SK-N-SH (cell line): ENCODE data around the gene ELAVL4. TPM values are rescaled to one million over a fixed set of nuclear protein-coding genes. Genes with fewer than 3 reads are reported as not detected.

Experiments
- CTCF ChIA-PET: fragments of 300-600, 350-600 bp; formaldehyde crosslinking; extraction: SDS; loops from one replicate; lab custom pipeline; 2021; lab: Yijun Ruan, JAX
- POLR2A ChIA-PET: fragments of 350-600 bp; sonication (Branson Sonifier 250); formaldehyde crosslinking; extraction: SDS; loops from one replicate; lab custom pipeline; 2020; ENCODE audit warnings: antibody characterized with exemption, inconsistent platforms; lab: Yijun Ruan, JAX
- DNase-seq: peaks from one replicate; pipeline ENCODE4 v3.0.0; 2012
- H2AFZ ChIP-seq: fragments of 200-600 bp; sonication (generic); 2 replicates; pipeline ENCODE4 v1.8.1; 2016; ENCODE audit warnings: antibody characterized with exemption, mild to moderate bottlenecking, low read depth
- H3F3A ChIP-seq: fragments of 200-600 bp; sonication (generic); replicated peaks from 2 replicates; pipeline ENCODE3; 2016; ENCODE audit warnings: antibody characterized with exemption, mild to moderate bottlenecking; ENCODE audit not compliant: insufficient read depth
- H3K27ac ChIP-seq, 2 experiments: fragments of 200-500 bp in 1 of 2; fragments of 200-600 bp in 1 of 2; sonication (Bioruptor generic) in 1 of 2; sonication (generic), shearing (Covaris generic) in 1 of 2; 2 replicates each; pipeline versions ENCODE4 v1.5.1 to v1.6.1; 2014 to 2016; ENCODE audit warnings: low read depth in 2 of 2, inconsistent platforms in 1 of 2, low read length in 1 of 2, mild to moderate bottlenecking in 1 of 2, mixed read lengths in 1 of 2
- H3K27me3 ChIP-seq: fragments of 200-600 bp; sonication (generic), shearing (Covaris generic); 2 replicates; pipeline ENCODE4 v1.6.1; 2016; ENCODE audit warnings: mixed run types; ENCODE audit not compliant: insufficient read depth
- H3K36me3 ChIP-seq, 2 experiments: fragments of 200-500 bp in 1 of 2; fragments of 200-600 bp in 1 of 2; sonication (Bioruptor generic) in 1 of 2; sonication (generic) in 1 of 2; replicated peaks in 1 of 2; 2 replicates each; pipeline versions ENCODE3 to v1.5.1; 2014 to 2016; ENCODE audit warnings: low read length in 1 of 2, mild to moderate bottlenecking in 1 of 2; ENCODE audit not compliant: insufficient read depth in 2 of 2, control insufficient read depth in 1 of 2
- H3K4me1 ChIP-seq, 2 experiments: fragments of 200-500 bp in 1 of 2; fragments of 200-600 bp in 1 of 2; sonication (Bioruptor generic) in 1 of 2; sonication (generic), shearing (Covaris generic) in 1 of 2; 2 replicates each; pipeline versions ENCODE4 v1.5.1 to v1.6.1; 2014 to 2016; ENCODE audit warnings: low read depth in 1 of 2, low read length in 1 of 2, mixed run types in 1 of 2; ENCODE audit not compliant: insufficient read depth in 2 of 2, control insufficient read depth in 1 of 2
- H3K4me2 ChIP-seq: fragments of 200-600 bp; sonication (generic), shearing (Covaris generic); 2 replicates; pipeline ENCODE4 v1.6.1; 2017; ENCODE audit warnings: mixed run types
- H3K4me3 ChIP-seq, 2 experiments: fragments of 200-500 bp in 1 of 2; fragments of 200-600 bp in 1 of 2; sonication (Bioruptor generic) in 1 of 2; sonication (generic), shearing (Covaris generic) in 1 of 2; 2 replicates each; pipeline versions ENCODE4 v1.5.1 to v1.8.1; 2014 to 2016; ENCODE audit warnings: low read depth in 2 of 2, inconsistent platforms in 1 of 2, low read length in 1 of 2, mild to moderate bottlenecking in 1 of 2, mixed read lengths in 1 of 2, moderate library complexity in 1 of 2
- H3K79me2 ChIP-seq: fragments of 200-600 bp; sonication (generic); 2 replicates; pipeline ENCODE4 v1.8.1; 2017; ENCODE audit warnings: mild to moderate bottlenecking; ENCODE audit not compliant: insufficient read depth
- H3K9ac ChIP-seq: fragments of 200-600 bp; sonication (generic); 2 replicates; pipeline ENCODE4 v1.6.1; 2017; ENCODE audit warnings: mixed run types
- H3K9me2 ChIP-seq: fragments of 200-600 bp; sonication (generic); 2 replicates; pipeline ENCODE4 v1.6.1; 2017; ENCODE audit warnings: mixed run types
- H3K9me3 ChIP-seq: fragments of 200-600 bp; sonication (generic); 2 replicates; pipeline ENCODE4 v1.6.1; 2017; ENCODE audit warnings: mixed run types, mild to moderate bottlenecking, moderate library complexity
- H4K20me1 ChIP-seq: fragments of 200-600 bp; sonication (generic); 2 replicates; pipeline ENCODE4 v1.6.1; 2017; ENCODE audit warnings: mild to moderate bottlenecking, mixed run types; ENCODE audit not compliant: insufficient read depth
- ELF1 ChIP-seq: IDR thresholded peaks from 2 replicates; pipeline ENCODE4 v1.4.0; 2012
- EP300 ChIP-seq, 2 experiments: IDR thresholded peaks; 2 replicates each; pipeline versions ENCODE4 v1.4.0 to v1.6.1; 2012; ENCODE audit warnings: borderline replicate concordance in 1 of 2, low read depth in 1 of 2, low read length in 1 of 2
- FOSL2 ChIP-seq: IDR thresholded peaks from 2 replicates; pipeline ENCODE4 v1.4.0; 2012; ENCODE audit warnings: low read depth, mild to moderate bottlenecking, moderate library complexity, borderline replicate concordance
- FOXM1 ChIP-seq: IDR thresholded peaks from 2 replicates; pipeline ENCODE4 v1.4.0; 2012; ENCODE audit warnings: low read depth, mild to moderate bottlenecking
- GABPA ChIP-seq: IDR thresholded peaks from 2 replicates; pipeline ENCODE4 v1.4.0; 2012; ENCODE audit warnings: low read depth, mild to moderate bottlenecking
- JUND ChIP-seq: IDR thresholded peaks from 2 replicates; pipeline ENCODE4 v1.4.0; 2012
- MXI1 ChIP-seq: IDR thresholded peaks from 2 replicates; pipeline ENCODE4 v1.6.1; 2012; ENCODE audit warnings: mild to moderate bottlenecking, low read depth, low read length, improper control_type of control experiment
- RCOR1 ChIP-seq: fragments of 150-350 bp; IDR thresholded peaks from 2 replicates; pipeline ENCODE4 v1.6.1; 2017; ENCODE audit warnings: antibody characterized with exemption, low read length
- RXRA ChIP-seq: IDR thresholded peaks from 2 replicates; pipeline ENCODE4 v1.4.0; 2012; ENCODE audit warnings: low read depth, mild to moderate bottlenecking, borderline replicate concordance
- SIN3A ChIP-seq: IDR thresholded peaks from 2 replicates; pipeline ENCODE4 v1.6.1; 2012; ENCODE audit warnings: low read depth, mild to moderate bottlenecking, low read length, moderate library complexity, borderline replicate concordance
- SMC3 ChIP-seq: IDR thresholded peaks from 2 replicates; pipeline ENCODE4 v1.6.1; 2012; ENCODE audit warnings: low read depth, low read length, improper control_type of control experiment
- TEAD4 ChIP-seq: IDR thresholded peaks from 2 replicates; pipeline ENCODE4 v1.4.0; 2012; ENCODE audit warnings: mild to moderate bottlenecking, borderline replicate concordance; ENCODE audit not compliant: insufficient read depth
- YY1 ChIP-seq: IDR thresholded peaks from 2 replicates; pipeline ENCODE4 v1.4.0; 2012; ENCODE audit warnings: low read depth, mild to moderate bottlenecking
- WGBS: methylation state at CpG from one replicate; pipeline ENCODE4 v1.1.6; 2017; ENCODE audit warnings: low lambda C conversion rate; 5-methylcytosine and 5-hydroxymethylcytosine counted together
- polyA plus RNA-seq, 3 experiments: library from polyadenylated mRNA; depleted of rRNA; stranded (reverse); fragments of >200 nt; gene quantifications; 2 replicates each; pipeline ENCODE4 v1.2.3, GENCODE V29; 2012
- TF ChIP-seq, protein P1 (sequence below): fragments of 200-600 bp; sonication (generic); IDR thresholded peaks from 2 replicates; pipeline ENCODE4 v1.6.1; 2017; ENCODE audit warnings: antibody characterized with exemption, mild to moderate bottlenecking, moderate library complexity
- TF ChIP-seq, protein P2 (sequence below): fragments of 150-350 bp; IDR thresholded peaks from 2 replicates; pipeline ENCODE4 v1.6.1; 2017; ENCODE audit warnings: antibody characterized with exemption, low read length, low read depth, borderline replicate concordance
- TF ChIP-seq, protein P3 (sequence below): IDR thresholded peaks from 2 replicates; pipeline ENCODE4 v1.4.0; 2012; ENCODE audit warnings: low read depth, borderline replicate concordance
- TF ChIP-seq, protein P4 (sequence below): fragments of 150-350 bp; IDR thresholded peaks from 2 replicates; pipeline ENCODE4 v1.6.1; 2016; ENCODE audit warnings: mild to moderate bottlenecking, low read depth, low read length
- TF ChIP-seq, protein P5 (sequence below): IDR thresholded peaks from 2 replicates; pipeline ENCODE4 v1.6.1; 2012; ENCODE audit warnings: mild to moderate bottlenecking, low read depth, low read length, moderate library complexity

Gene ELAVL4
- polyA plus RNA-seq, 1 of the 3 experiments (the other 2 are of a cell fraction), result 2.7 TPM

DNA sequence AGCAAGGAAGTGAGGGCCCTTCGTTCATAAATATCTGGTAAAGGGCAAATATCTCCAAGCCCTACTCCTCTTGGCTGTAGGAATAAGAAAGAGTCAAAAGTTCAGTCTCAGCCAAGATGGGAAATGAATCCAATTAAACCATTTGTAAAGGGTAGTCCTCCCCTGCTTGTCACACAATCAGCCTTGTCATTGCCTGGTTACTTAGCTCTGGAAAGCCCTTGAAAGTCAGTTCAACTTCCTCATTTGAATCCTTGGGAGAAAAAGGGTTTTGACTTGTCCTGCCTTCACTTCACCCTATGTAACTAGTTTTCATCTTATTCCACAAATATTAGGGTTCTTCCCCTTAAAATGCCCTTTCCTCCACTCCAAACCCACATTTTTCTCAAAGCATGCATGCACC, 100.0 kb downstream of the ELAVL4 start (continued):
- TF ChIP-seq, protein P1, sequence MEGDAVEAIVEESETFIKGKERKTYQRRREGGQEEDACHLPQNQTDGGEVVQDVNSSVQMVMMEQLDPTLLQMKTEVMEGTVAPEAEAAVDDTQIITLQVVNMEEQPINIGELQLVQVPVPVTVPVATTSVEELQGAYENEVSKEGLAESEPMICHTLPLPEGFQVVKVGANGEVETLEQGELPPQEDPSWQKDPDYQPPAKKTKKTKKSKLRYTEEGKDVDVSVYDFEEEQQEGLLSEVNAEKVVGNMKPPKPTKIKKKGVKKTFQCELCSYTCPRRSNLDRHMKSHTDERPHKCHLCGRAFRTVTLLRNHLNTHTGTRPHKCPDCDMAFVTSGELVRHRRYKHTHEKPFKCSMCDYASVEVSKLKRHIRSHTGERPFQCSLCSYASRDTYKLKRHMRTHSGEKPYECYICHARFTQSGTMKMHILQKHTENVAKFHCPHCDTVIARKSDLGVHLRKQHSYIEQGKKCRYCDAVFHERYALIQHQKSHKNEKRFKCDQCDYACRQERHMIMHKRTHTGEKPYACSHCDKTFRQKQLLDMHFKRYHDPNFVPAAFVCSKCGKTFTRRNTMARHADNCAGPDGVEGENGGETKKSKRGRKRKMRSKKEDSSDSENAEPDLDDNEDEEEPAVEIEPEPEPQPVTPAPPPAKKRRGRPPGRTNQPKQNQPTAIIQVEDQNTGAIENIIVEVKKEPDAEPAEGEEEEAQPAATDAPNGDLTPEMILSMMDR, result no peak
- no peak for TF ChIP-seq RXRA
- TF ChIP-seq TEAD4, result no peak
- no peak for TF ChIP-seq GABPA
- no peak for TF ChIP-seq MXI1
- TF ChIP-seq SMC3, result no peak
- no peak for TF ChIP-seq JUND
- TF ChIP-seq FOSL2, result no peak

DNA sequence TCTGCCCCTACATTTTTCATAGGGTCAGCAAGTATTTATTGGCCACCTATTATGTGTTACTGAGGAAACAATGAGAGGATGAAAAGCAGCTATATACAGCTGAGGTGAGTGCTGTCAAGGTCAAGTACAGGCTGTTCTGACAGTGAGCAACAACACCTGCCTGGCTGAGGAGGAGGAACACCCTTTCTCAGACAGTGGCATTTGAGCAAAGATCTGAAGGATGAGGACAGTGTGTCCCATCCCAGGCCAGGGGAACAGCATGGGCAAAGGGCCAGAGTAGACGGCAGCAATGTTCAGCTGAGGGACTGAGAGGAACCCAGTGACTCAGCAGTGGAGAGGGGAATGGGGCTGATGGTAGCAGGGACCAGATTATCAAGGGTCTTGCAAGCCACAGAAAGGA, 101.0 kb downstream of the ELAVL4 start:
- POLR2A ChIA-PET, result no interaction called here
- WGBS, result 33% methylated on average over 1 of the region's 1 CpG
- Histone ChIP-seq H3K9me3 (no peaks in the 10 kb centered on the region), H4K20me1 (no peaks in the 10 kb centered on the region), H3F3A (no peaks in the 10 kb centered on the region), H3K4me1 (peaks cover 0 to 13% of the 10 kb centered on the region in 2 experiments; a peak in 2 of 4 replicates), H3K4me3 (no peak overlapping the region), H3K9ac (no peak overlapping the region), H3K27ac (no peak overlapping the region; a peak in 1 of 4 replicates), H3K27me3 (no peaks in the 10 kb centered on the region), H3K9me2 (no peaks in the 10 kb centered on the region), H3K79me2 (no peaks in the 10 kb centered on the region), H3K4me2 (no peak overlapping the region), H3K36me3 (no peaks in the 10 kb centered on the region), H2AFZ (no peak overlapping the region)
- TF ChIP-seq FOXM1 (no peak), MXI1 (no peak), SIN3A (no peak), EP300 (IDR thresholded peaks at IDR 0.05; ENCODE audit: borderline replicate concordance in 1 of 2, low read depth in 1 of 2, low read length in 1 of 2) (no peak), ELF1 (no peak), SMC3 (no peak), JUND (no peak), YY1 (no peak), RCOR1 (no peak)
- TF ChIP-seq, protein P2, sequence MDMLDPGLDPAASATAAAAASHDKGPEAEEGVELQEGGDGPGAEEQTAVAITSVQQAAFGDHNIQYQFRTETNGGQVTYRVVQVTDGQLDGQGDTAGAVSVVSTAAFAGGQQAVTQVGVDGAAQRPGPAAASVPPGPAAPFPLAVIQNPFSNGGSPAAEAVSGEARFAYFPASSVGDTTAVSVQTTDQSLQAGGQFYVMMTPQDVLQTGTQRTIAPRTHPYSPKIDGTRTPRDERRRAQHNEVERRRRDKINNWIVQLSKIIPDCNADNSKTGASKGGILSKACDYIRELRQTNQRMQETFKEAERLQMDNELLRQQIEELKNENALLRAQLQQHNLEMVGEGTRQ, result no peak
- TF ChIP-seq, protein P3, sequence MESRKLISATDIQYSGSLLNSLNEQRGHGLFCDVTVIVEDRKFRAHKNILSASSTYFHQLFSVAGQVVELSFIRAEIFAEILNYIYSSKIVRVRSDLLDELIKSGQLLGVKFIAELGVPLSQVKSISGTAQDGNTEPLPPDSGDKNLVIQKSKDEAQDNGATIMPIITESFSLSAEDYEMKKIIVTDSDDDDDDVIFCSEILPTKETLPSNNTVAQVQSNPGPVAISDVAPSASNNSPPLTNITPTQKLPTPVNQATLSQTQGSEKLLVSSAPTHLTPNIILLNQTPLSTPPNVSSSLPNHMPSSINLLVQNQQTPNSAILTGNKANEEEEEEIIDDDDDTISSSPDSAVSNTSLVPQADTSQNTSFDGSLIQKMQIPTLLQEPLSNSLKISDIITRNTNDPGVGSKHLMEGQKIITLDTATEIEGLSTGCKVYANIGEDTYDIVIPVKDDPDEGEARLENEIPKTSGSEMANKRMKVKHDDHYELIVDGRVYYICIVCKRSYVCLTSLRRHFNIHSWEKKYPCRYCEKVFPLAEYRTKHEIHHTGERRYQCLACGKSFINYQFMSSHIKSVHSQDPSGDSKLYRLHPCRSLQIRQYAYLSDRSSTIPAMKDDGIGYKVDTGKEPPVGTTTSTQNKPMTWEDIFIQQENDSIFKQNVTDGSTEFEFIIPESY, result no peak
- TF ChIP-seq, protein P4, sequence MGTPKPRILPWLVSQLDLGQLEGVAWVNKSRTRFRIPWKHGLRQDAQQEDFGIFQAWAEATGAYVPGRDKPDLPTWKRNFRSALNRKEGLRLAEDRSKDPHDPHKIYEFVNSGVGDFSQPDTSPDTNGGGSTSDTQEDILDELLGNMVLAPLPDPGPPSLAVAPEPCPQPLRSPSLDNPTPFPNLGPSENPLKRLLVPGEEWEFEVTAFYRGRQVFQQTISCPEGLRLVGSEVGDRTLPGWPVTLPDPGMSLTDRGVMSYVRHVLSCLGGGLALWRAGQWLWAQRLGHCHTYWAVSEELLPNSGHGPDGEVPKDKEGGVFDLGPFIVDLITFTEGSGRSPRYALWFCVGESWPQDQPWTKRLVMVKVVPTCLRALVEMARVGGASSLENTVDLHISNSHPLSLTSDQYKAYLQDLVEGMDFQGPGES, result no peak
- TF ChIP-seq, protein P1, result no peak
- TF ChIP-seq, protein P5, sequence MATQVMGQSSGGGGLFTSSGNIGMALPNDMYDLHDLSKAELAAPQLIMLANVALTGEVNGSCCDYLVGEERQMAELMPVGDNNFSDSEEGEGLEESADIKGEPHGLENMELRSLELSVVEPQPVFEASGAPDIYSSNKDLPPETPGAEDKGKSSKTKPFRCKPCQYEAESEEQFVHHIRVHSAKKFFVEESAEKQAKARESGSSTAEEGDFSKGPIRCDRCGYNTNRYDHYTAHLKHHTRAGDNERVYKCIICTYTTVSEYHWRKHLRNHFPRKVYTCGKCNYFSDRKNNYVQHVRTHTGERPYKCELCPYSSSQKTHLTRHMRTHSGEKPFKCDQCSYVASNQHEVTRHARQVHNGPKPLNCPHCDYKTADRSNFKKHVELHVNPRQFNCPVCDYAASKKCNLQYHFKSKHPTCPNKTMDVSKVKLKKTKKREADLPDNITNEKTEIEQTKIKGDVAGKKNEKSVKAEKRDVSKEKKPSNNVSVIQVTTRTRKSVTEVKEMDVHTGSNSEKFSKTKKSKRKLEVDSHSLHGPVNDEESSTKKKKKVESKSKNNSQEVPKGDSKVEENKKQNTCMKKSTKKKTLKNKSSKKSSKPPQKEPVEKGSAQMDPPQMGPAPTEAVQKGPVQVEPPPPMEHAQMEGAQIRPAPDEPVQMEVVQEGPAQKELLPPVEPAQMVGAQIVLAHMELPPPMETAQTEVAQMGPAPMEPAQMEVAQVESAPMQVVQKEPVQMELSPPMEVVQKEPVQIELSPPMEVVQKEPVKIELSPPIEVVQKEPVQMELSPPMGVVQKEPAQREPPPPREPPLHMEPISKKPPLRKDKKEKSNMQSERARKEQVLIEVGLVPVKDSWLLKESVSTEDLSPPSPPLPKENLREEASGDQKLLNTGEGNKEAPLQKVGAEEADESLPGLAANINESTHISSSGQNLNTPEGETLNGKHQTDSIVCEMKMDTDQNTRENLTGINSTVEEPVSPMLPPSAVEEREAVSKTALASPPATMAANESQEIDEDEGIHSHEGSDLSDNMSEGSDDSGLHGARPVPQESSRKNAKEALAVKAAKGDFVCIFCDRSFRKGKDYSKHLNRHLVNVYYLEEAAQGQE, result no peak
- no peak for DNase-seq
- CTCF ChIA-PET, result interaction anchor here (1.0 to 3.1 kb wide), 4 partner anchors 12 to 64 kb away, joined by 3 to 9 read pairs (median 4); no protein-coding TSS in a partner anchor
